Measurements from ENCODE around the gene PHLDB1. TPM values are rescaled to one million over a fixed set of nuclear protein-coding genes. Genes with fewer than 3 reads are reported as not detected.
A peak's percentile ranks its signal among the peaks of the same experiment; 100 is the strongest.
"Not testable (repeated sequence)": the region's sequence is repeated elsewhere in the genome, so short reads cannot be mapped to it uniquely, and the experiment has no call there.

PHLDB1 gene
- polyA plus RNA-seq, 3 donors, result 0.17 TPM; not detected in 2

DNA sequence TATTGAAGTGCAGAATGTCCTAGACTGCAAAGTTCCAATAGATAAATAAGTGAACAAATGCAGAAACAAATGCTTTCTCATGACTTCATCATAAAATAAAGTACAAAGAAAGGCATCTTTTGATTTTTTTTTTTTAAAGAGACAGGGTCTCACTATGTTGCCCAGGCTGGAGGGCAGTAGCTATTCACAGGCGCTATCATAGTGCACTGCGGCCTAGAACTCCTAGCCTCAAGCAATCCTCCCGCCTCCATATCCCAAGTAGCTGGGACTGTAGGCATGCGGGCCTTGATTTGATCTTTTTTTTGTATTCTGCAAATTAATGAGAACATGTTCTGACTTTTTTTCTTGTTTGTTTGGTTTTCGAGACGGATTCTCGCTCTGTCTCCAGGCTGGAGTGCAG lies 32.8 kb upstream of the PHLDB1 start:
- no peak overlapping the region for H3K4me2 ChIP-seq (replicated peaks; ENCODE audit: extremely low read depth, low read length, poor library complexity, severe bottlenecking)
- H3K4me3 Mint-ChIP-seq, result no peak overlapping the region
- intact Hi-C loops (cut with micrococcal nuclease), result no loop called here

DNA sequence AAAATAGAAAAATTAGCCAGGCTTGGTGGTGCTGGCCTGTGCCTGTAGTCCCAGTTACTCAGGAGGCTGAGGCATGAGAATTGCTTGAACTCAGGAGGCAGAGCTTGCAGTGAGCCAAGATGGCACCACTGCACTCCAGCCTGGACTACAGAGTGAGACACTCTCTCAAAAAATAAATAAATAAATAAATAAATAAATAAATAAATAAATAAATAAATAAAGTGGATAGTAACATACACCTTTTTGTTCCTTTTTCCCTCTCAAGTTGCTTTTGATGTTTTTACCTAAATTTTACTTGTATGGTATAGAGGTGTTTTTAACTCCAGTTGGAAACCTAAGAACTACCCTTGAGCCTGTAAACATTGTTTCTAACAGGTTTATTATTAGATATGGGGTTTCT lies 29.4 kb upstream of the PHLDB1 start:
- H3K9me3 Mint-ChIP-seq; H3K27ac ChIP-seq (ENCODE audit: low read depth in 1 of 2, low read length in 2 of 2); intact Hi-C loops (cut with micrococcal nuclease); H3K27me3 Mint-ChIP-seq (ENCODE audit: low read depth in 3 of 3); H3K9ac ChIP-seq (ENCODE audit: insufficient read depth, low read length, poor library complexity, severe bottlenecking); H2AFZ ChIP-seq (ENCODE audit: insufficient read depth, low read depth, low read length, poor library complexity, severe bottlenecking); H3K4me3 ChIP-seq (replicated peaks in 1 of 3; ENCODE audit: low read depth in 2 of 3, low read length in 3 of 3); H3K4me2 ChIP-seq (replicated peaks; ENCODE audit: extremely low read depth, low read length, poor library complexity, severe bottlenecking); H3K27me3 ChIP-seq (ENCODE audit: control insufficient read depth in 2 of 2, insufficient read depth in 2 of 2, low read length in 2 of 2); DNase-seq; H3K27ac Mint-ChIP-seq; H3K4me3 Mint-ChIP-seq; H3K9me3 ChIP-seq (replicated peaks in 1 of 2; ENCODE audit: control insufficient read depth in 1 of 2, insufficient read depth in 1 of 2, low read length in 2 of 2): not testable (repeated sequence)
- peaks cover 10 to 21% of the 10 kb centered on the region in 2 donors for H3K4me1 ChIP-seq (ENCODE audit: control insufficient read depth in 1 of 2, insufficient read depth in 2 of 2, low read length in 2 of 2)
- Mint-ChIP-seq H3K4me1 (peaks cover 35% of the 10 kb centered on the region), H3K36me3 (peaks cover 20 to 40% of the 10 kb centered on the region in 2 donors)
- peaks cover 94% of the 10 kb centered on the region for H4K20me1 ChIP-seq (ENCODE audit: insufficient read depth, low read length)
- peaks cover 97% of the 10 kb centered on the region for H3K79me2 ChIP-seq (ENCODE audit: insufficient read depth, low read length)
- peaks cover 27 to 43% of the 10 kb centered on the region in 2 donors for H3K36me3 ChIP-seq (replicated peaks in 1 of 2; ENCODE audit: control insufficient read depth in 1 of 2, insufficient read depth in 2 of 2, low read length in 2 of 2)

More for the DNA sequence above, 32.8 kb upstream of the PHLDB1 start:
- no peak for TF ChIP-seq CTCF (IDR thresholded peaks at IDR 0.05)
- Histone ChIP-seq H3K9ac (ENCODE audit: insufficient read depth, low read length, poor library complexity, severe bottlenecking) (no peak overlapping the region), H3K36me3 (replicated peaks in 1 of 2; ENCODE audit: control insufficient read depth in 1 of 2, insufficient read depth in 2 of 2, low read length in 2 of 2) (peaks cover 5 to 18% of the 10 kb centered on the region in 2 donors), H3K9me3 (replicated peaks in 1 of 2; ENCODE audit: control insufficient read depth in 1 of 2, insufficient read depth in 1 of 2, low read length in 2 of 2) (no peaks in the 10 kb centered on the region), H3K79me2 (ENCODE audit: insufficient read depth, low read length) (peaks cover 79% of the 10 kb centered on the region), H3K27ac (ENCODE audit: low read depth in 1 of 2, low read length in 2 of 2) (no peak overlapping the region), H4K20me1 (ENCODE audit: insufficient read depth, low read length) (peaks cover 61% of the 10 kb centered on the region), H3K4me1 (ENCODE audit: control insufficient read depth in 1 of 2, insufficient read depth in 2 of 2, low read length in 2 of 2) (peaks cover 16 to 33% of the 10 kb centered on the region in 2 donors), H2AFZ (ENCODE audit: insufficient read depth, low read depth, low read length, poor library complexity, severe bottlenecking) (no peak overlapping the region), H3K27me3 (ENCODE audit: control insufficient read depth in 2 of 2, insufficient read depth in 2 of 2, low read length in 2 of 2) (no peaks in the 10 kb centered on the region), H3K4me3 (replicated peaks in 1 of 3; ENCODE audit: low read depth in 2 of 3, low read length in 3 of 3) (no peak overlapping the region)
- H3K27ac Mint-ChIP-seq, result peak overlapping the region in 3 of 7 donors; percentile 17 to 46 (median 42)
- no peak for DNase-seq
- H3K4me1 Mint-ChIP-seq, result peaks cover 44% of the 10 kb centered on the region
- no CpG with 5 or more reads among the region's 7 CpGs for WGBS (ENCODE audit: insufficient coverage)
- peaks cover 0 to 2% (median 0%) of the 10 kb centered on the region in 3 donors for H3K27me3 Mint-ChIP-seq (ENCODE audit: low read depth in 3 of 3)
- no peaks in the 10 kb centered on the region for H3K9me3 Mint-ChIP-seq
- peaks cover 8 to 15% of the 10 kb centered on the region in 2 donors for H3K36me3 Mint-ChIP-seq

Data from CD14-positive monocyte (primary cell).